Stromal cell of bone marrow (primary cell): ENCODE measurements around the gene TLL2.
A peak's percentile ranks its signal among the peaks of the same experiment; 100 is the strongest.

ENCODE experiments used
- DNase-seq: peaks from one replicate; pipeline ENCODE4 v3.0.0-alpha.2; 2012; ENCODE audit warnings: low read depth

Gene TLL2

DNA sequence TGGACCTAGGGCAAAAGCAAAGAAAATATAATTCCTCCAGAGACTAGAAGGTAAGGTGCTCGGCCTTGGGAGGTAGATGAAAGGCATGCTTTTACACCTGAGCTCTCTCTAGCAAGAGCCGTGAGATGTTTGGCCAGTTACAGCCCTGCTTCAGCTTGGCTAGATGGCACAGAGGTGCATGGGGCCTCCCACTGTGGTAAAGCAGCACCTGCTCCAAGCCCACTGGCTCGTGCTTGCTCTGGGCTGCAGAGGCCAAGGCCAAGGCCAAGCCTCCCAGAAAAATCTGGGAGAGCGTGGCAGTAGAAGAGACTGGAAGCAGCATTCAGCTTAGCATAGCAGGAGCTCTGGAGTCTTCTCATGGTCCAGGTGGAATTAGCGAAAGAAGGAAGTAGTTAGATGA, 123.9 kb downstream of the TLL2 start:
- DNase-seq = no peak

GRCh38 chr10:96387601-96388000, 126.1 kb downstream of the TLL2 start:
- no peak for DNase-seq

DNA sequence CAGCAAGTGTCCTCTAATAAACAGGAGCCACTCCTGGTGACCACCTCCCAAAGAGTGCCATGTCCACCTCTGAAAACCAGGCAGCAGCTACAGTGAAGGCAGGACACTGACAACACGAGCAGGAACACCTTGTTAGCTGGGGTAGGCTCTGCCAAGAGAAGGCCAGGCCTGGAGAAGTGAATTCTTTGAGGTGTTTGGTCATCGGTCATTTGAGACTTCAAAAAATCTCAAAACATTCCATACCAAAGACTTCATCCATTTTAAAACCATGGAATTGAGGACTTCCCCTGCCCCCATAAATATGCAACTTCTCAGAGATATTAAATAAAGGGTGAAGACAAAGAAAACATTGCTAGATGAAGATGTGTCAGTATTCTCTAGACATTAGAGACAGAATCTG, 126.6 kb downstream of the TLL2 start:
- no peak for DNase-seq

DNA sequence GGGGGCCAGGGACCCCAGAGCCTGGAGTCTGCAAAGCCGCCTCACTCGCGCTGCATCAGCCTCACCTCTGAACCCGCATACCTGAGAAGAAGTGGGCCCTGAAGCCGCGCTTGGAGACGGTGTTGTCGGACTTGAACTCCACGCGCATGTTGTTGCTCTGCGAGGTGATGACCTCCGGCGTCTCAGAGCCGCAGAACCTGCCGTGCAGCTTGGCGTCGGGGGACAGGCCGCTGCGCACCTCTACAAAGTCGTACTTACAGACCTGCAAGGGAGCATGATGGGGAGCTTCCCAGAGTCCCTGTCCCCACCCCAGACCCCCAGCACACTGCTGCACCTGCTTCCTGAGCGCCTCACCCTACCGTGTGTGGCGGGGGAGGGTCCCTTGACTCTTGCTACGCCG, 129.2 kb downstream of the TLL2 start:
- DNase-seq = no peak

- DNase-seq = no peak
These were observed 132.9 kb downstream of the TLL2 start for GRCh38 chr10:96380821-96381220.

- DNase-seq = no peak
These were observed 134.0 kb downstream of the TLL2 start for GRCh38 chr10:96379758-96380157.

DNA sequence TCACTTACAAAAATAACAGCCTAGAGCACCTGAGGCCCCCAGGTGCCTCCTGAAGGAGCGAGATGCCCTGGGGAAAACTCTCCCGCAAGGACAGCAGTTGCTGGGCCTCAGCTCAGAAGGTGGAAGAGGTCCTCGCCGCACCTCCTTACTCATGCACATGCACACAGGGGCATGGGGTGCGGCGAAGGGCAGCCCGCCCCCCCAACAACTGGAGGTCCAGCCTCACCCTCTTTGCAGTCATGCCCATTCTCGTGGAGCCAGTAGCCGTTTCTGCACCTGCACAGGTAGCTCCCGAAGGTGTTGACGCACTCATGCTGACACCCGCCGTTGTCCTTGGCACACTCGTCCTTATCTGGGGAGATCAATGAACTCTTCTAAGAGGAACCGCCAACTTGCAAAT, 135.0 kb downstream of the TLL2 start:
- no peak for DNase-seq

DNA sequence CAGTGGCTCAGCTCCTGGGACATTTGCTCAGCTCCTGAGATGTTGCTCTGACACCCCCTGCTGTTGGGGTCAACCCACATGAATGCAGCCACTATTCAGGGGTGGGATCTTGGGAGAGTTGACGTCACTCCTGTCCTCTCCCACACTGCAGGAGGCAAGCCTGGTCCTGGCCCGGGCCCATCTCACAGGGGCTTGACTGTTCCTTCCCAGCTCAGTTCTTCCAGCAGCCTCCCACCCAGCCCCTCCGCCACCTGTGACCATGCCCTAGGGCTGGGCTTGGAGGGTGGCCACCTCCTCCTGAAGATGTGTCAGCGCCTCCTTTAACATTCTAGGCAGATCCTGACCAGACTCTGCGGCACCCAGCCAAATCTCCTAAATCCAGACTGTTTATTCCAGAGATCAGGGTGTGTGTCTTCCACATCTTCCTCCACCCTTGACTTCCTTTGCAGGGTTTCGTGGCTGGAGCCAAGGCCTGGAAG, 135.9 kb downstream of the TLL2 start:
- no peak for DNase-seq

GRCh38 chr10:96376483-96376882, 137.2 kb downstream of the TLL2 start:
- no peak for DNase-seq

DNA sequence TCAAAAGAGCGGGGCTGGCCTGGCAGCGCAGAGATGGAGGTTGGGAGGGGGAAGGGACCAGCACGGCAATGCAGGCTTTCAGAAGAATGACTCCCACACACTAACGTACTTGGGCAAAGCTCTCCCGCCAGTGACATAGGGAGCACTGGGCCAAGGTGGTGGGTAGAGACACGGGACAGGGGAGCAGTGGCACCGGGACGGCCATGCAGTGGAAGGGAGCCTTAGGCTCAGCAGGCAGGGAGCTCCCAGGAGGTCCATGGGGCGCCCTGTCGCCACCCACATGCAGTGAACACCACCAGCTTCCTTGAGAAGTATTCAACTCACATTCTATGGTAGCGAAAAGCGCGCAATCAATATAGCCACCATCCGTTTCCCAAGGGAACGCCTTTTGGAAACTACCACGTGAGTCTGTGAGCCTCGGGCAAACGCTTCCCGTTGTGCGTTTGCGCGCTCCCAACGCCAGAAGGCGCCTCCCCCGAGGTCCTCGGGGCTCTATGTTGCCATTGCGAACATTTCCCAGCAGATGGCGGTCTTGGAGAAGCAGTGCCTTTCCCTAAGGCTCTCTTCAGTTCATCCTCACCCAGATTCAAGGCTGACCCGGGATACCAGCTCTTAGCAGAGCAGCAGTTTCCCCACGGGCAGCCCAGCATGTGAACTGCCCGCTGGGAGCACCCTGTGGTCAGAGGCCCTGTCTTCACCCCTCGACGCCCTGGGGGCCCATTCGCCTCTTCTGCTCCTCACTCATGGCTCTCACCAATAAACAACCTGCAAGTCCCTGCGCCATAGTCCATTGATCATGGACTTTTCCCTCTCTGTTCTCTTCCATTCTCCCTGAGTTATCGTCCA, 138.5 kb downstream of the TLL2 start:
- peak; percentile 76 for DNase-seq

DNA sequence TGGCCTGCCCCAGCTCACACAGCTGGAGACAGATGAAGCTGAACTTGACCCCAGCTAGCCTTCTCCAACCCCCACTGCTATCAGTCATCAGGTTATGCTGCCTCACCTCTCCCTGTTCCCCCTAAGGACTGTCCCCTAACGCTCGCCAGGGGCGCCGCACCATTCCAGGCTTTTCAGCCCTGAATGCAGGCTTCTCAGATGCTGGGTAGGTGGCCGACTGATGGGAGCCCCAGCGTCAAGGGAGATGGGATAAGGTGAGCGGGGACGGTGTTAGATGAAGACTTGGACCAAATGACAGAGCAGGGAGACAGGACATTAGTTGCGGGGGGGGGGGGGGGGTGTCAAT, 139.1 kb downstream of the TLL2 start:
- no peak for DNase-seq

DNA sequence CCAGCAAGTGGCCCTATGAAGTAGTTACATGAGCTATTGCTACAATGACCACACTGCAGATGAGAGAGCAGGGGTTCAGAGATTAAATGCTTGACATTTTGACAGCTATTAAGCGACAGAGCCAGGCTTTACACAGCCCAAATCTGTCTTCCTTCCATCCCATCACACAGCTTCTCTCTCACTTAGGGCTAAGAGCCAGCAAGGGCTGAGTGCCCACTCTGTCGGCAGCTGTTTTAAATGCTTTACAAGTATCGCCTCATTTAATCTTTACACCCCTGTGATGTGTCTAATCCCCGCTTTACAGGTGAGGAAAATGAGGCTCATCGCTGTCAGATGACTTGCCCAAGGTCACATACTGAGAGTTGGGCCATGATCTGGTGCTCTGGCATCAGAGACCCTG, 139.7 kb downstream of the TLL2 start:
- DNase-seq = no peak

GRCh38 chr10:96371356-96371755, 142.4 kb downstream of the TLL2 start:
- DNase-seq = no peak

- peak; percentile 10 for DNase-seq
These were observed 143.1 kb downstream of the TLL2 start for GRCh38 chr10:96370584-96371157.

- DNase-seq = no peak
These were observed 143.7 kb downstream of the TLL2 start for GRCh38 chr10:96369890-96370583.

DNA sequence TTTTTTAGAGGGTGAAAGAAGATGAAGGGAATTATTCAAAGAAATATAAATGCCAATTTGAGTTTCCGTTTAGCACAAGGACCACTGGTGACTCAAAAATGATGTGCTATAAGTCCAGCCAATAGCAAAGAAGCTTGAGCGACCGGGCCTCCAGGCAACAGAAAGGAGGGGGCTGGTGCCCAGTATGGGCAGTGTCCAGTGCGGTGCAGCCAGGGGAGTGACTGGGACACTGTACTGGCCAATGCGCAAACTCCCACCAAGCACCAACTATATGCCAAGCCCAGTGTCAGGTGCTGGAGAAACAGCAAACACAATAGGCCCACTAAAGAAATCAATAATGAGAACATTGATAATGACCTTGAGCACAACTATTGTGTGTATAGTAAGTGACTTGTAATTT, 144.8 kb downstream of the TLL2 start:
- no peak for DNase-seq

- no peak for DNase-seq
These were observed 146.3 kb downstream of the TLL2 start for GRCh38 chr10:96367470-96367869.

- DNase-seq = no peak
These were observed 147.2 kb downstream of the TLL2 start for GRCh38 chr10:96366508-96366907.

DNA sequence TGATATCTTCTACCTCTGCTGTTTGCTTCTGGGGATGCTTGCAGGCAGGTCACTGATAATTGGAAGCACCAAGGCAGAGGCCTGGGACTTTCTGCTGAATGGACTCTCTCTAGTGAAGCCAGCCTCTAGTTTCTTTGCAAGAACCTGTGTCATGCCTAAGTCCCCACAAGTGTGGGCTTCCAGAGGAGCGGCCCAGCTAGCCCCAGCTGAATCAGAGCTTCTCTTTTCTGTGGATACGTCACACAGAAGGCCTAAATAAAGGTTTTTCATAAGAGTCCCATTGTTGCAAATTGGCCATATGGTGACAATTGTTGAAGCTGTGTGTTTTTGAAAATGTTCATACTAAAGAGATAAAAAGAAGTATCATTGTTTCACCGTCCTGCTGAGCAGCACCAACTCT, 148.2 kb downstream of the TLL2 start:
- no peak for DNase-seq

- no peak for DNase-seq
These were observed 153.0 kb downstream of the TLL2 start for GRCh38 chr10:96360766-96361165.

GRCh38 chr10:96360331-96360730, 153.4 kb downstream of the TLL2 start:
- no peak for DNase-seq

DNA sequence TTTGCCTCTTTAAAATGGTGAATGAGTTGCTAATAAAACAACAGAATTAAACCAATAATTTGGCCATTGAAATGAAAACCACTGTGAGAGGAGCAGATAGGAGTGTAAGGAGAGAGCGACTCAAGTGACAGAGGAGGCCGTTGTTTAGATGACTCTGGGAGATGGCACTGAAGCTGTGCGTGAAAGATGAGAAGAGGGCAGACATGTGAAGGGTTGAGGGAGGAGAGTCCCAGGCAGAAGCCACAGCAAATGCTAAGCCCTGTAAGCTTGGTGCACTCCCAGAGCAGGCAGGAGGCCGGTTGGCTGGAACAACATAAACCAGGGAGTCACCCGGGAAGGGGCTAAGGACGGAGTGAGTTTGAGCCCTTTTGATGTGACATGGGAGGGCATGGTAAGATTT, 154.1 kb downstream of the TLL2 start:
- DNase-seq = no peak

- no peak for DNase-seq
These were observed 154.7 kb downstream of the TLL2 start, which contains the start of gene OPALIN for GRCh38 chr10:96358851-96359540. OPALIN (minus strand) TSS chr10:96359002; CDS start chr10:96358896, 106 bp downstream.
